Measurements from ENCODE around the gene TTC39C. TPM values are rescaled to one million over a fixed set of nuclear protein-coding genes. Genes with fewer than 3 reads are reported as not detected.

The TTC39C gene
- total and polyA plus RNA-seq, 2 donors (not counting 3 experiments of a cell fraction or from before 2014, with no cell fraction given) = 0.61 to 6.2 TPM

GRCh38 chr18:24080861-24081260 lies 66.3 kb downstream of the TTC39C start:
- ChIA-PET POLR2A (no interaction called here), CTCF (interaction anchor here (0.7 to 1.1 kb wide), 3 partner anchors 9 to 162 kb away, joined by 3 read pairs; no protein-coding TSS in a partner anchor)
- no peaks in the 10 kb centered on the region for H3K4me1 ChIP-seq (ENCODE audit: control insufficient read depth, extremely low read depth, insufficient read depth, low read length)
- BruUV-seq (replicated peaks) = no TSS peak
- intact Hi-C loops (cut with micrococcal nuclease) = no loop called here
- no peaks in the 10 kb centered on the region for H4K20me1 ChIP-seq (replicated peaks; ENCODE audit: control insufficient read depth, extremely low read depth, insufficient read depth, low read length)
- FAIRE-seq (no peak), DNase-seq (ENCODE audit: low read depth, low spot score) (no peak)
- no peak overlapping the region for H3K4me2 ChIP-seq (ENCODE audit: insufficient read depth, low read length)
- TF ChIP-seq CTCF (IDR thresholded peaks at IDR 0.05; ENCODE audit: extremely low read depth in 1 of 2, insufficient read depth in 1 of 2, low read depth in 1 of 2, low read length in 2 of 2) = no peak
- H3K9ac ChIP-seq (replicated peaks; ENCODE audit: extremely low read depth, insufficient read depth, low read length) = no peak overlapping the region
- H3K27ac ChIP-seq (ENCODE audit: insufficient read depth, low read depth, low read length) = no peak overlapping the region
- dilution Hi-C loops (cut with MboI; ENCODE audit: extremely low pct_ligation_motif_present, low sequenced_read_pairs) = no loop called here
- H3K9me3 ChIP-seq (replicated peaks; ENCODE audit: control insufficient read depth, insufficient read depth, low read length) = no peaks in the 10 kb centered on the region
- no peaks in the 10 kb centered on the region for H3K36me3 ChIP-seq (ENCODE audit: control insufficient read depth in 2 of 2, extremely low read depth in 1 of 2, insufficient read depth in 2 of 2, low read length in 2 of 2)
- H3K79me2 ChIP-seq (ENCODE audit: control insufficient read depth, insufficient read depth, low read length) = no peaks in the 10 kb centered on the region
- no peak overlapping the region for H2AFZ ChIP-seq (ENCODE audit: low read depth, low read length)
- H3K27me3 ChIP-seq (ENCODE audit: control insufficient read depth in 2 of 2, insufficient read depth in 2 of 2, low read length in 2 of 2) = no peaks in the 10 kb centered on the region
- no peaks in the 10 kb centered on the region for H3K9me1 ChIP-seq (replicated peaks; ENCODE audit: control insufficient read depth, extremely low read depth, insufficient read depth, low read length)
- H3K4me3 ChIP-seq (replicated peaks in 1 of 3; ENCODE audit: insufficient read depth in 1 of 3, low read depth in 1 of 3, low read length in 3 of 3) = no peak overlapping the region

- Histone ChIP-seq H3K4me3 (replicated peaks in 1 of 3; ENCODE audit: insufficient read depth in 1 of 3, low read depth in 1 of 3, low read length in 3 of 3) (no peak overlapping the region), H3K9me3 (replicated peaks; ENCODE audit: control insufficient read depth, insufficient read depth, low read length) (no peaks in the 10 kb centered on the region), H3K79me2 (ENCODE audit: control insufficient read depth, insufficient read depth, low read length) (no peaks in the 10 kb centered on the region), H3K36me3 (ENCODE audit: control insufficient read depth in 2 of 2, extremely low read depth in 1 of 2, insufficient read depth in 2 of 2, low read length in 2 of 2) (no peaks in the 10 kb centered on the region), H3K9ac (replicated peaks; ENCODE audit: extremely low read depth, insufficient read depth, low read length) (no peak overlapping the region), H2AFZ (ENCODE audit: low read depth, low read length) (no peak overlapping the region), H3K4me2 (ENCODE audit: insufficient read depth, low read length) (no peak overlapping the region), H4K20me1 (replicated peaks; ENCODE audit: control insufficient read depth, extremely low read depth, insufficient read depth, low read length) (no peaks in the 10 kb centered on the region), H3K4me1 (ENCODE audit: control insufficient read depth, extremely low read depth, insufficient read depth, low read length) (no peaks in the 10 kb centered on the region), H3K27ac (ENCODE audit: insufficient read depth, low read depth, low read length) (no peak overlapping the region), H3K27me3 (ENCODE audit: control insufficient read depth in 2 of 2, insufficient read depth in 2 of 2, low read length in 2 of 2) (no peaks in the 10 kb centered on the region), H3K9me1 (replicated peaks; ENCODE audit: control insufficient read depth, extremely low read depth, insufficient read depth, low read length) (no peaks in the 10 kb centered on the region)
- POLR2A ChIA-PET = no interaction called here
- CTCF ChIA-PET = interaction anchor here (1.0 to 2.2 kb wide), 2 partner anchors 11 to 13 kb away, joined by 3 to 6 read pairs; no protein-coding TSS in a partner anchor
- DNase-seq (ENCODE audit: low read depth, low spot score) = no peak
- dilution Hi-C loops (cut with MboI; ENCODE audit: extremely low pct_ligation_motif_present, low sequenced_read_pairs) (no loop called here), intact Hi-C loops (cut with micrococcal nuclease) (no loop called here)
- TF ChIP-seq POLR2AphosphoS5 (IDR thresholded peaks at IDR 0.05; ENCODE audit: insufficient read depth, low read depth, low read length) (no peak), MAX (IDR thresholded peaks at IDR 0.05; ENCODE audit: insufficient read depth, insufficient read length) (no peak)
- FAIRE-seq = no peak
- BruUV-seq (replicated peaks) = no TSS peak
These were observed 69.0 kb downstream of the TTC39C start for GRCh38 chr18:24083550-24083949.
